H54 (cell line): ENCODE measurements around the gene BIK.

Experiments used
- DNase-seq: peaks from one replicate; pipeline ENCODE4 v3.0.0; 2011; ENCODE audit warnings: low spot score, mixed read lengths; ENCODE audit not compliant: insufficient read length
- FAIRE-seq: peaks from 3 replicates; lab custom pipeline; 2011; peaks lifted over from hg19 to GRCh38; lab: Jason Lieb, UNC
- POLR2A ChIP-seq: IDR thresholded peaks from 2 replicates; pipeline ENCODE4 v1.6.1; 2011; ENCODE audit warnings: low read depth, mild to moderate bottlenecking, low read length

The BIK gene, protein sequence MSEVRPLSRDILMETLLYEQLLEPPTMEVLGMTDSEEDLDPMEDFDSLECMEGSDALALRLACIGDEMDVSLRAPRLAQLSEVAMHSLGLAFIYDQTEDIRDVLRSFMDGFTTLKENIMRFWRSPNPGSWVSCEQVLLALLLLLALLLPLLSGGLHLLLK

DNA sequence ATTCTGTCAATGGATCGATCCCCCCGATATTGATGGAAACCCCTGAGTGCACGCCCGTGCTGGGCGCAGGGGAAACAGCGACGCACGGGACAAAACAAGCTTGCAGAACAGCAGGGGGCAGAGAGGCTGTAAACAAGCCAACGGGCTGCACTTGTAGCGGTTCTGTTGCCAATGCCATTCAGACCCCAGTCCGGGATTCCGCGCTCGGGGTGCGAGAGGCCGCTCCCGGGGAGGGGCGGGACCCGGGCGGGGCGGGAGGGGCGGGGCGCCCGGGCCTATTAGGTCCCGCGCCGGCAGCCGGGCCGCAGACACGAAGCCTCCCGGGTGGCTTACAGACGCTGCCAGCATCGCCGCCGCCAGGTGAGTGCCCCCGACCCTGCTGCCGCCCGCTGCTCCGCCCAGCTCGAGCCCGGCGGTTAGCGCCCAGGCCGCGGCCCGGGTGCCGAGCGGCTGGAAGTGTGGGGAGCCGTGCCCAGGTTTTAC, at the start of gene BIK:
Gene BIK, plus strand, starts transcription at position 307 of the 483 bp plus-strand sequence. CDS start 13,273 bp downstream, outside the sequence.
- TF ChIP-seq POLR2A = no peak
- DNase-seq = no peak
- FAIRE-seq = no peak

DNA sequence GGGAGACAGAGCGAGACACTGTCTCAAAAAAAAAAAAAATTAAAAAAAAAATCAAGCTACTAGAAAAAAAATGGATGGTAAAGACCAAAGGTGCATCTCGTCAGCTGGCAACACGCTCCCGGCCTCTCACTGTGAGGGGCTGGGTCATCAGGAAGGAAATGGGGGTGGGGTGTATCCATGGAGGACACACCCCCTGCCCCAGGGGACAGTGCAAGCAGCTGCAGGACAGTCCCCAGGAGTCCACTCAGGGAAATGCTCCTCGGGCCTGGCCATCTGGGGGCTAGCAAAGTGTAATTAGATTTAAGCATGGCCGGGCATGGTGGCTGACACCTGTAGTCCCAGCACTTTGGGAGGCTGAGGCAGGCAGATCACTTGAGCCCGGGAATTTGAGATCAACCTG, 44.4 kb upstream of the BIK start:
- TF ChIP-seq POLR2A = no peak
- FAIRE-seq (no peak), DNase-seq (no peak)

DNA sequence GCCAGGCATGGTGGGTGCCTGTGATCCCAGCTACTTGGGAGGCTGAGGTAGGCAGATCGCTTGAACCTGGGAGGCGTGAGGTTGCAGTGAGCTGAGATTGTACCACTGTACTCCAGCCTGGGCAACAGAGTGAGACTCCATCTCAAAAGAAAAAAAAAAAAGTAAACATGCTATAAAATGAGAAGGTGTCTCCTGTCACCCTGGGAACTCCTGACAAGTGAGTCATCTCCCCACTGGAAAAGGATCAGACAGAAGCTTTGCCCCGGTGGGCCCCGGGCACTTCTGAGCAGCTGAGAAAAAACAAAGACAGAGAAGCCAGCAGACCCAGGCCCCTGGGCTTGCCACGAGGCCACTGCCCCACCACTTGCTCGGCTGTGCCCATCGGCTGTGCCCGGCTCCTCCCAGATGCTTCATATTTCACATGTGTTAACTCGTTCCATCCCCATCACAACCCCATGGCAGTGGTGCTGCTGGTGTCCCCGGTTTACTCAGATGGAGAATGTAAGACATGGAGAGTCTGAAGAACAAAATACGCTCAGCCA, 43.6 kb upstream of the BIK start:
- DNase-seq = peak; percentile 36
- no peak for FAIRE-seq
- TF ChIP-seq POLR2A = no peak

DNA sequence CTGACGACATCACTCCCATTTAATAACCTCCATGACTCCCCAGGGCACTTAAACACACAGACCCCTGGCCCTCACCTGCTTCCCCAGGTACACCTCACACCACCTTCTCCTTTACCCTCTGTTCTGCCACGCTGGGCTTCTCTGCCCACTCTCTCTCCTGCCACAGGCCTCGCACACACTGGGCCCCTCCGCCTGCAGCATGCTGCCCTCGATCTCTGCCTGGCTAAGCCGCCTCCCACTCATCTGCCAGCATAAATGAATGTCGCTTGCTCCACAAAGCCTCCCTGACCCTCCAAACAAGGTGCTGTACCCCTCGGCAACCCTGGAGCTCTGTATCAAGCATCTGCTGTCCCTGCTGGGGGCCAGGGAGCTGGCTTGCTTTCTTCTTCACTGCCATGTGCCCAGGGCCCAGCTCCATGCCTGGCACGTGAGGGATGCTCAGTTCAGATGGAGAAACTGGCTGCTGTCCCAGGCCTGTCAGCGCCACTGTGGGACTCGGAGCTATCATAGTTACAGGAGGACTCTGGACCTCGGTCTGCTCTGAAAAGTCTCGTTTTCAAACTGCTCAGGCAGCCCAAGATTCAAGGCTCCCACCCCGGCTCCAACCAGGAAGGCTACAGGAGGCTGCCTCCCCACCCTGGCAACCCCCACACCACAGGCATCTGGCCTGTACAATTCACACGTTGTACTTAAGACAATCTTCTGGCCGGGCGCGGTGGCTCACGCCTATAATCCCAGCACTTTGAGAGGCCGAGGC, 33.3 kb upstream of the BIK start:
- DNase-seq = no peak
- FAIRE-seq = no peak
- TF ChIP-seq POLR2A = no peak

DNA sequence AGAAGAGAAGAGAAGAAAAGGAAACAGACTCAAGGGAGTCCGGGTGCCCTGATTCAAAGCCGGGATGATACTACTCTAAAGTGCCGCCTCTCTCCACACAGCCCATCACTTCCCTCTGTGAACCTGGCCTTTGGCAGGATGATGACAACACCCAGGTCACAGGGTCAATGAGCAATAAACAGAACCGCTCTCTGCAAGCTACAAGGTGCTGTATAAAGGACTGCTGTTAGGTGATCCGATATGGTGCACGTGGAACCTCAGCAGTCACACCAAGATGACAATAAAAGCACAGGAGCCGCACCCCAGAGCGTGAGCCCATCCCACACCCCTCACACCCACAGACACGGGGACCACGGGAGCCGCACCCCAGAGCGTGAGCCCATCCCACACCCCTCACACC, 32.0 kb upstream of the BIK start:
- DNase-seq = no peak
- TF ChIP-seq POLR2A = no peak
- FAIRE-seq = no peak

DNA sequence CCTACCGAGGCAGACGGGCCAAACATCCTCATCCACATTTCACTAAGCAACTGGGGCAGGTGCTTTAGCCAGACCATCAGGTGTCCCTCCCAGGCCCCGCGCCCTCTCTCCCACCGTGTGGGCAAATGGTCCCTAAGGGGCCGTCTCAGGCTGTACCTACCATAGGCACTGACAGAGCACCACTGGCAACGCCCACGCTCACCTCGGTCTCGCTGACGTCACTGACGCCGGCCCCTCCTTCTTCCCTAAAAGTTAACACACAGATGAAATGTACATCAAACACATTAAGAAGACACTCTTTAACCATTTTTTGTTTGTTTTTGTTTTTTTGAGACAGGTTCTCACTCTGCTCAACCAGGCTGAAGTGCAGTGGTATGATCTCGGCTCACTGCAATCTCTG, 30.8 kb upstream of the BIK start:
- FAIRE-seq (no peak), DNase-seq (no peak)
- no peak for TF ChIP-seq POLR2A

DNA sequence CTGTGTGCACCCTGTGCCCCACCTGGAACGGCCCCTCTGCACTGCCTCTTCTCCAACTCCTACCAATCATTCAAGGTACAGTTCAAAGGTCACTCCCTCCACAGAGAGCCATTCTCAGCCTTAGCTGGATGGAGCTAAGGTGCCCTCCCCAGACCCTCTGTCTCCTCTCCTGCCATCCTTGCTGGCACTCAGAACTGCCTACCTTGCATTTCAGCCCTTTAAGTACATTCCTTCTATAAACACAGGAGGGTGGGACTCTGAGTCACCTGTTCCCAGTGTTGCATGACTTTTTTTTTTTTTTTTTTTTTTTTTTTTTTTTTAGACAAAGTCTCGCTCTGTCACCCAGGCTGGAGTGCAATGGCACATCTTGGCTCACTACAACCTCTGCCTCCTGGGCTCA, 29.9 kb upstream of the BIK start:
- DNase-seq = no peak
- FAIRE-seq = no peak
- no peak for TF ChIP-seq POLR2A

DNA sequence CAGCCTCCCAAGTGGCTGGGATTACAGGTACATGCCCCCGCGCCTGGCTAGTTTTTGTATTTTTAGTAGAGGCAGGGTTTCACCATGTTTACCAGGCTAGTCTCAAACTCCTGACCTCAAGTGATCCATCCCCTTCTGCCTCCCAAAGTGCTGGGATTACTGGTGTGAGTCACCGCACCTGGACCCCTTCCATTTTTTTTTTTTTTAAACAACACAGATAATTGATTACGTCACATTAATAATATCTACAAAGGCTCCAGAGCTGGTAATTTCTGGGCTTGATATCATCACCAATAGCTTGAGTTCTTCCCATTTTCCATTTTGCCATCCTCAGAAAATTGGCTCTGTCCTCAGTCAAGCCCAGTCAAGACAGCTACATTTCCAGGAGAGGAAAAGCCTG, 28.6 kb upstream of the BIK start:
- no peak for TF ChIP-seq POLR2A
- FAIRE-seq (no peak), DNase-seq (no peak)

DNA sequence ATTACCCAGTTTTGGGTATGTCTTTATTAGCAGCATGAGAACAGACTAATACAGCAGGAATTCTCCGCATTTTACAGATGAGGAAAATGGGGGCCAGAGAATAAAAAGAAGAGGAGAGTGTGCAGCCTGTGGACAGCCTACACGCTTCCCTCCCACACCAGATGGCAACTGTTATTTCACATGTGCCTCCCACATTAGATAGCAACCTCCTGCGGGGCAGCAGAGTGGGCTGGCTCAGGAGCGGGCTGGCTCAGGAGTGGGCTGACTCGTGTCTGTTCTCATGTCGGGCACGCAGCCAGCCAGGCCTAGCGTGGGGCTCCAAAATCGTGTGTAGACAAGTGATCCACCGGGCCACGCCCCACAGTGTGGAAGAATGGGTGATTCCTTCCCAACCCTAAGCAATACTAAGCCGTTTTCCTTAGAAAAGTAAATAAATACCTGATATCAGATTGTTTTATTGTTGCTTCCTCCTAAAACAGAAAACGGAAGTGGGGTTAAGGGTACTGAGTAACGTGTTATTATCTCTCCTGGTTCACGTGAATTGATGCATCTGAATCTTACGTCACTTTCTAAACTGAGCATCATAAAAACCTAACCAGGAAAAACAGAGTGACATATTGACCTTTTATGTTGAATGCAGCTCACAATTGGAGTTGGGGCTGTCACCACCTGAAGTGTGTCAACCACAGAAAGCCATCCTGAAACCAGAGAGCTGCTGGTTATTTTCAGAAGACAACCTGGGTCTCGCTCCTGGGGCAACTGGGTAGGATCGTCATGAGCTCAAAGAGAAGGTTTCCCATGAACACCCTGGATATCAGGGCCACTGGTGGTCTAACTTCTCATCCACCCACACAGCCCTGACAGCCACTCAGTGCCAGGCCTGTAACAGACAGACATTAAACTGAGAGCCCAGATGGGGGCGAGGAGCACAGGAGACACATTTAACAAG, 24.6 kb upstream of the BIK start:
- no peak for FAIRE-seq
- no peak for TF ChIP-seq POLR2A
- no peak for DNase-seq

DNA sequence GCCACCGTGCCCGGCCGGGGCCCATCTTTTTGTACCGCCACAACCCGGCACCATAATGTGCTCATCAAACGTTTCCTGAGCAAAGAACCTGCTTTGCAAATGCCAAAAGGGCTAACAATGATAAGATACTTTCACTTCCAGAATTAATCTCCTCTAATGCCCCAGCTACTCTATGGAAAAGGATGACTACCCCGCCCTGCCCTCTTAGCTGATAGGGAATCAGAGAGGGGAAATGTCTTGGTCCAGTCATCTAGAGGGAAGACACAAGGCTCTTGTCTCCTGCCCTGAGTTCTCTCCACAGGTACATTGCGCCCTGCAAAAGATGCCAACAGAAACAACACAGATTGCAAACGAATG, 21.9 kb upstream of the BIK start:
- no peak for TF ChIP-seq POLR2A
- no peak for DNase-seq
- no peak for FAIRE-seq

DNA sequence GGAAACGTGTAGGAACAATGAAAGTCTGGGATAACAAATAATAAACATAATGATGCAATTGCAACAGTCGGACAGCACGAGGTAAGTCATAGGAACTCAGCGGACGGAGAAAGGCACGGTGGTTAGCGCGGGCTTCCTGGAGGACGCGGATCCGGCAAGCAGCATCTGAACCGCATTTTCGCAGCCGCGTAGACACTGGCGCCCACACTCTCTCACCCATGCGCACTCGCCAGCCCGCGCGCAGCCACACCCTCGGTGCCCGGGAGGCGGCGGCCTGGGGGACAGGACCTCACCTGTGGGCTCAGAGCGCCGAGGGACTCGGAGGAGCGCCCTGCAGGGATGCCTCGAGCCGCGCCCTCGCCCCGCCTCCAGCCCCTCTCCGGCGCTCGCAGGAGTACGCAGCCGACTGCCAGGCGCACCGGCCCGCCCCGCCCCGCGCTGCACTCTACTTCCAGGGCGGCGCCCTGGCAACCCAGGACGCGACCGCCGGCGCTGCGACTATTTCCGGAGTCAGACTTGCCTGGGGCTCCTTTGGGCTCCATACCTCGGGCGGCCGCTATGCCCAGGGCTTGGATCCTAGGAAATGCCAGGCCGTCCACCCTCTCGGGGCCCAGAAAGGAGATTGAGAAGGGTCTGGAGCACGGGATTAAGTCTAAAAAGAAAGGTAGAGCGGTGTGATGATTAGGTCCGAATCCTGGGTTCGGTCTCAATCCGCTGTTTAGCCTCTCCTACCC, 21.4 kb upstream of the BIK start, which contains the start of gene TTLL1:
Gene TTLL1, minus strand, starts transcription at position 408 of the 734 bp plus-strand sequence. CDS start 13,805 bp downstream, outside the sequence.
- DNase-seq (peak; percentile 89), FAIRE-seq (no peak)
- peak; percentile 39; the same call in 1 of the 2 replicates for TF ChIP-seq POLR2A

DNA sequence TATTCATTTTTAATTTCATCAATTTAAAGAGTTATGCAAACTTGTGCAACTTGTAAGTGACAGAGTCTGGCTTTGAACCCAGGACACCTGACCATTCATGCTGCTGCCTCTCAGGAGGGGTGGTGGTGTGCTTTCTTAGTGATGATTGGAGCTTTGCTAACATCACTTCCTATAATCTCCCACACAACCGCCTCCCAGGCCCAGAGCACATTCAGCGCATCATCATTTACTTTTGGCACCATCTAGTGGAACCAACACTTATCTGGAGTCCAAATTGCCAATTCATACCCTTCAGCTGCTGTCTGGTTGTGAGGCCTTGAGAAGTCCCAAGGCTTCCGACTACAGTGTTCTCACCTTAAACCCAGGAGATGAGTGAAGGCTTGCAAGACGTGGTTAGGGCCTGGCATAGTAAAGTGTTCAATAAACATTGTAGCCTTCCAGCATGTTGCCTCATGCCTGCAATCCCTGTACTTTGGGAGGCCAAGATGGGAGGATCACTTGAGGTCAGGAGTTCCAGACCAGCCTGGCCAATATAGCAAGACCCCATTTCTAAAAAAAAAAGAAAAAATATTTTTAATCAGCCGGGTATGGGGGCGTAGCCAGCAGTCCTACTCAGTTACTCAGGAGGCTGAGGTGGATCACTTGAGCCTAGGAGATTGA, 20.3 kb upstream of the BIK start:
- FAIRE-seq = peak; percentile 88
- peak; percentile 74 for DNase-seq
- no peak for TF ChIP-seq POLR2A
